Small intestine (tissue), 16 donors: Measurements from ENCODE around the gene ATP5PB. TPM values are rescaled to one million over a fixed set of nuclear protein-coding genes. Genes with fewer than 3 reads are reported as not detected.

Experiments
- DNase-seq, 2 donors: peaks; one replicate each; pipeline versions ENCODE4 v3.0.0 to v3.0.0-alpha.2; 2013
- FAIRE-seq: peaks from 2 replicates; lab custom pipeline; 2012; peaks lifted over from hg19 to GRCh38; lab: Jason Lieb, UNC
- H3K27ac ChIP-seq, 3 donors: one replicate each; pipeline ENCODE4 v1.5.1; 2013; ENCODE audit warnings: low read length in 2 of 3, mild to moderate bottlenecking in 2 of 3, control low read depth in 1 of 3, inconsistent platforms in 1 of 3, low read depth in 1 of 3, moderate library complexity in 1 of 3
- H3K27me3 ChIP-seq, 3 donors: one replicate each; pipeline ENCODE4 v1.6.1; 2013; ENCODE audit warnings: low read length in 3 of 3, inconsistent platforms in 1 of 3; ENCODE audit not compliant: control insufficient read depth in 3 of 3, insufficient read depth in 3 of 3
- H3K36me3 ChIP-seq, 3 donors: one replicate each; pipeline ENCODE4 v1.6.1; 2013; ENCODE audit warnings: low read length in 3 of 3, inconsistent platforms in 1 of 3, low read depth in 1 of 3, mild to moderate bottlenecking in 1 of 3, moderate library complexity in 1 of 3; ENCODE audit not compliant: control insufficient read depth in 3 of 3, insufficient read depth in 2 of 3
- H3K4me1 ChIP-seq, 3 donors: one replicate each; pipeline ENCODE4 v1.6.1; 2013; ENCODE audit warnings: low read length in 2 of 3, inconsistent platforms in 1 of 3, low read depth in 1 of 3, mild to moderate bottlenecking in 1 of 3, moderate library complexity in 1 of 3; ENCODE audit not compliant: control insufficient read depth in 3 of 3, insufficient read depth in 2 of 3
- H3K4me3 ChIP-seq, 3 donors: one replicate each; pipeline ENCODE4 v1.5.1; 2013; ENCODE audit warnings: low read length in 3 of 3, control low read depth in 1 of 3, inconsistent platforms in 1 of 3, low read depth in 1 of 3, mild to moderate bottlenecking in 1 of 3, moderate library complexity in 1 of 3
- H3K9me3 ChIP-seq, 2 donors: one replicate each; pipeline ENCODE4 v1.6.1; 2013; ENCODE audit warnings: low read depth in 1 of 2, low read length in 1 of 2; ENCODE audit not compliant: control insufficient read depth in 2 of 2, insufficient read depth in 1 of 2
- WGBS, 3 donors: extraction: QIAGEN DNeasy Blood & Tissue Kit; methylation state at CpG; one replicate each; pipeline ENCODE4 v1.1.7; 2013; 5-methylcytosine and 5-hydroxymethylcytosine counted together
- long read RNA-seq, 10 donors: transcript quantifications; one replicate each; lab custom pipeline, GENCODE V29; 2026
- polyA plus RNA-seq, 4 donors: library from polyadenylated mRNA; stranded (reverse) in 3 of 4; unstranded in 1 of 4; fragments of 200-250 nt in 3 of 4; fragments of 120-200 nt in 1 of 4; gene quantifications; one replicate each; pipeline versions ENCODE4 v1.2.1 to v1.2.3, GENCODE V29; 2013
- donor health status: healthy with polysubstance abuse.
- donor health status: control.
- donor health status: control.
- donor health status: Bipolar disorder and iron deficiency.
- donor health status: healthy.

The ATP5PB gene
- 100 to 1,000 TPM; 334 to 589 (median 509) TPM for polyA plus RNA-seq
- long read RNA-seq, donor 1, result 0 reads
- long read RNA-seq, donor 2, transcript ATP5PB-202 (7 exons, 3,156 nt), result major isoform, 46 of 73 reads
- long read RNA-seq, donor 2, partial matches to known transcripts, result 27 of 73 reads
- long read RNA-seq, donor 2, other reads (novel, unspliced or antisense), result 0 of 73 reads
- long read RNA-seq, donor 3, transcript ATP5PB-202 (7 exons, 3,156 nt), result major isoform, 71 of 109 reads
- long read RNA-seq, donor 3, partial matches to known transcripts, result 37 of 109 reads
- long read RNA-seq, donor 3, other reads (novel, unspliced or antisense), result 0 of 109 reads
- long read RNA-seq, donor 4, partial matches to known transcripts, result 0 of 1 reads
- long read RNA-seq, donor 4, other reads (novel, unspliced or antisense), result 0 of 1 reads
- long read RNA-seq, donor 5, transcript ATP5PB-202 (7 exons, 3,156 nt), result major isoform, 11 of 28 reads
- long read RNA-seq, donor 5, partial matches to known transcripts, result 17 of 28 reads
- long read RNA-seq, donor 5, other reads (novel, unspliced or antisense), result 0 of 28 reads
- long read RNA-seq, donor 6, transcript ATP5PB-202 (7 exons, 3,156 nt), result major isoform, 69 of 100 reads
- long read RNA-seq, donor 6, partial matches to known transcripts, result 30 of 100 reads
- long read RNA-seq, donor 6, other reads (novel, unspliced or antisense), result 0 of 100 reads
- long read RNA-seq, donor 7, result 0 reads
- long read RNA-seq, donor 8, transcript ATP5PB-202 (7 exons, 3,156 nt), result major isoform, 10 of 11 reads
- long read RNA-seq, donor 8, partial matches to known transcripts, result 0 of 11 reads
- long read RNA-seq, donor 8, other reads (novel, unspliced or antisense), result 0 of 11 reads
- long read RNA-seq, donor 9, transcript ATP5PB-202 (7 exons, 3,156 nt), result major isoform, 26 of 28 reads
- long read RNA-seq, donor 9, partial matches to known transcripts, result 0 of 28 reads
- long read RNA-seq, donor 9, other reads (novel, unspliced or antisense), result 0 of 28 reads
- long read RNA-seq, donor 10, transcript ATP5PB-202 (7 exons, 3,156 nt), result major isoform, 114 of 140 reads
- long read RNA-seq, donor 10, partial matches to known transcripts, result 22 of 140 reads
- long read RNA-seq, donor 10, other reads (novel, unspliced or antisense), result 0 of 140 reads

DNA sequence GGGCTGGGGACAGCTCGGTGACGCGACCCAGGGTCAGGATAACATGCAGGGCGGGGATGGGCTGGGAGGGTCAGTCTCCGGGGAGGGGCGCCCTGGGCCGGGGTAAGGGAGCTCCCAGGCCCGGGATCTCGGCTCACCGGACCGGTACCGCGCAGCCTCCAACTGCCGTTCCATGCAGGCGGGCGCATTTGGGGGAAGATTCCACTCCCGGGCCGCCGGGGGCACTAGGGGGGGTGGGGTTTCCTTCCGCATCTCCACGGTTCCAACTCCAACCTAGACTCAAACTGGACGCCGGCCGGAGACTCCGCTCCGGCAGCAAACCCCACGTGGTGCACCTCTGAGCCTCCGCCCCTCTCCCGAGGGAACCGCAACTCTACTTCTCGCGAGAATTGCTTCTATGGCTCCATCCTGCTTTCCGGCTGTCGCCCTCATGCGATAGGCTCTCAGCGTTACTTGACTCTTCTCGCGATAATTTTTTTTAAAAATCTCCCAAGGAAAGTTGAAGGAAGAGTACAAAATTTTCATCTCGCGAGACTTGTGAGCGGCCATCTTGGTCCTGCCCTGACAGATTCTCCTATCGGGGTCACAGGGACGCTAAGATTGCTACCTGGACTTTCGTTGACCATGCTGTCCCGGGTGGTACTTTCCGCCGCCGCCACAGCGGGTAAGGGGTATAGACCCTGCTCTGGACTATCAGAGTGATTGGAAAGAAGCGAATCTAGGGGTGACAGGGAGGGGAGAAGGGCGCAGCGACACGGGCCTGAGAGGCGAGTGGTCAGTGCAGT lies at the start of gene ATP5PB, which contains the start of gene WDR77:
TSS of gene ATP5PB (plus strand) at position 547 of the 785 bp plus-strand sequence. CDS start at position 625, 78 bp downstream.
TSS of gene WDR77 (minus strand) at position 339 of the 785 bp plus-strand sequence. CDS start at position 252, 87 bp downstream.
- H3K4me1 ChIP-seq, result peaks cover 4 to 20% (median 18%) of the 10 kb centered on the region in 3 donors
- FAIRE-seq (peak; percentile 59), DNase-seq (peak; percentile 98 to 99)
- peak within 1 kb of the TSS; percentile 74 to 82 (median 81) for H3K4me3 ChIP-seq
- H3K36me3 ChIP-seq, result peaks cover 0 to 8% (median 3%) of the 10 kb centered on the region in 3 donors
- H3K27ac ChIP-seq, result peak within 1 kb of the TSS; percentile 69 to 82 (median 76)
- 0 to 1% (median 1%) methylated on average over 47 to 54 of the region's 54 CpGs for WGBS, 3 donors
- no peaks in the 10 kb centered on the region for H3K9me3 ChIP-seq
- no peaks in the 10 kb centered on the region for H3K27me3 ChIP-seq

- Histone ChIP-seq H3K4me1 (no peaks in the 10 kb centered on the region), H3K4me3 (no peak overlapping the region), H3K27me3 (no peaks in the 10 kb centered on the region), H3K9me3 (no peaks in the 10 kb centered on the region), H3K27ac (no peak overlapping the region), H3K36me3 (no peaks in the 10 kb centered on the region)
- WGBS, 3 donors, result 20 to 32% (median 27%) methylated on average over 9 of the region's 9 CpGs
- DNase-seq (peak; percentile 56 to 73), FAIRE-seq (no peak)
These were observed 49.3 kb upstream of the ATP5PB start for GRCh38 chr1:111399792-111400610.

DNA sequence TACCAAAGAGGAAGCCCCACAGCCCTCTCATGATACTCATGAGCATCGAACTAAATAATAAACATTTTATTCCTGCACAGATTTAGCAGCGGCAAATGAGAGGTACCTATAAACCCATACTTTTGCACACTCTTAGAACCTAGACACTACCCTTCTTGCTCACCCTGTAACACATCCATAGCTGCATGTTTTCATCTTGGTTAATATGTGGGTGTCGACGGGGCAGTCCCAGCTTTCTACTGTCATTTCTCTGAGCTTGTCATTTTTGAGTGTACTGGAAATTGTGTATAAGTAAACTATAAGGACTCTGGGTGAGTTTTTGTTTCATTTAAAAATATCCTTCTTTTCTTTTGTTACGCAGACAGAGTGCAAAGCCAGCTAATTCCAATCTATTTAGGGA lies 47.2 kb upstream of the ATP5PB start:
- FAIRE-seq, result no peak
- H3K4me3 ChIP-seq, result no peak overlapping the region
- H3K36me3 ChIP-seq, result no peaks in the 10 kb centered on the region
- 72 to 82% (median 76%) methylated on average over 5 of the region's 5 CpGs for WGBS, 3 donors
- H3K9me3 ChIP-seq, result no peaks in the 10 kb centered on the region
- H3K27me3 ChIP-seq, result peaks cover 0 to 2% (median 0%) of the 10 kb centered on the region in 3 donors
- H3K27ac ChIP-seq, result no peak overlapping the region
- H3K4me1 ChIP-seq, result no peaks in the 10 kb centered on the region
- no peak for DNase-seq

- Histone ChIP-seq H3K36me3 (no peaks in the 10 kb centered on the region), H3K4me3 (no peak overlapping the region), H3K27ac (no peak overlapping the region), H3K9me3 (no peaks in the 10 kb centered on the region), H3K4me1 (no peaks in the 10 kb centered on the region), H3K27me3 (peaks cover 0 to 2% (median 0%) of the 10 kb centered on the region in 3 donors)
- DNase-seq (no peak), FAIRE-seq (no peak)
- 78 to 80% (median 79%) methylated on average over 4 of the region's 4 CpGs for WGBS, 3 donors
These were observed 44.7 kb upstream of the ATP5PB start for GRCh38 chr1:111404588-111404987.

DNA sequence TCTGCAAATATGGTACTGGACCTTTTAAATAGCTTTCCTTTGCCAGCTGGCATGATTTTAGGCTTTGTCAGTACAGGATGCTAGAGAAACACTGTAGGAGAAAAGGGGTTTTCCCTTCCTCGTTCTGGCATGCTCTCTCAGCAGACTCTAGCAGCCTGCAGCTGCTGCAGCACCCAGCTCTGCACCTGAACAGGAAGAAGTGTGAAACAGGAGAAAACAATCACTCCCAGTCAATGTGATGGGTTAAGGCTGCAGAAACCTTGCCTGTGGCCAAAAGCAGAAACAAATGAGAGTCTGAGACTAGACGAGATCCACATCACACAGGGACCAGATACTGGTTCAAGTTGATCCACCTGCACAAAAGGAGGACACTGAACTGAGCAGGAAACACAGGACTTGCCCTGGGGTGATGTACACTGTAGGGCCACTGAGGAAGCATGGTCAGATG lies 42.9 kb upstream of the ATP5PB start:
- Histone ChIP-seq H3K4me1 (no peaks in the 10 kb centered on the region), H3K36me3 (no peaks in the 10 kb centered on the region), H3K27ac (no peak overlapping the region), H3K27me3 (peaks cover 0 to 2% (median 0%) of the 10 kb centered on the region in 3 donors), H3K4me3 (no peak overlapping the region), H3K9me3 (no peaks in the 10 kb centered on the region)
- 2% methylated on average over 2 of the region's 2 CpGs for WGBS, 3 donors
- DNase-seq, result peak; percentile 24 to 33
- FAIRE-seq, result no peak

DNA sequence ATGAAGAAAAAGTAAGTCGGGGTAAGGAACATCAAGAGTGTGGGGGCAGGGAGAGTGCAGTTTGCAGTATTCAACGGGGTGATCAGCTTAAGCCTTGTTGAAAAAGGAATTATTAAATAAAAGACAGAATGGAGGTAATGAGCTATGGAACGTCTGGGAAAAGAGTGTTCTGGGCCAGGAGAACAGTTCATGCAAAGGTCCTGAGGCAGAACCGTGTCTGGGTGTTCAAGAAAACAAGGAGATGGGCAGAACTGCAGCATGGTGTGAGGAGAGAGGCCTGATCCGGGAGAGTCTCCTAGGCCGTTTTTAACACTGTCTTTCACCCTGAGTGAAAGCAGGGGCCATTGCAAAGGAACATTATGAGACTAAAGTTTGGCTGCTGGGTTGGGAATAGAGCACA lies 42.0 kb upstream of the ATP5PB start:
- 74 to 84% (median 75%) methylated on average over 6 of the region's 6 CpGs for WGBS, 3 donors
- FAIRE-seq (no peak), DNase-seq (no peak)
- Histone ChIP-seq H3K4me1 (no peaks in the 10 kb centered on the region), H3K27ac (no peak overlapping the region), H3K4me3 (no peak overlapping the region), H3K36me3 (no peaks in the 10 kb centered on the region), H3K27me3 (peaks cover 0 to 2% (median 0%) of the 10 kb centered on the region in 3 donors), H3K9me3 (no peaks in the 10 kb centered on the region)

- H3K27ac ChIP-seq, result no peak overlapping the region
- WGBS, 3 donors, result 53 to 73% (median 60%) methylated on average over 2 of the region's 2 CpGs
- peaks cover 0 to 4% (median 0%) of the 10 kb centered on the region in 3 donors for H3K36me3 ChIP-seq
- FAIRE-seq (no peak), DNase-seq (no peak)
- H3K27me3 ChIP-seq, result no peaks in the 10 kb centered on the region
- peaks cover 0 to 4% (median 0%) of the 10 kb centered on the region in 3 donors for H3K4me1 ChIP-seq
- no peaks in the 10 kb centered on the region for H3K9me3 ChIP-seq
- H3K4me3 ChIP-seq, result no peak overlapping the region
These were observed 36.4 kb upstream of the ATP5PB start for GRCh38 chr1:111412839-111413238.
